HCT116 (cell line): ENCODE results near the gene PFN3. TPM values are rescaled to one million over a fixed set of nuclear protein-coding genes. Genes with fewer than 3 reads are reported as not detected.

ENCODE experiments used
- ATAC-seq: fragments of 200-7000 bp; cut with Tn5 transposase; 2 replicates; pipeline ENCODE4 v1.9.1; 2020; ENCODE audit warnings: mild to moderate bottlenecking, moderate library complexity
- BruUV-seq: library from RNA; stranded (reverse); fragments of 400-500 nt; replicated peaks from 2 replicates; lab custom pipeline; 2021; lab: Mats Ljungman, UMichigan
- CTCF ChIA-PET: fragments of 300-600 bp; sonication (Branson Sonifier 250); formaldehyde crosslinking; loops from one replicate; lab custom pipeline; 2021; ENCODE audit warnings: antibody characterized with exemption; lab: Charles Lee
- POLR2A ChIA-PET: fragments of 300-600, 350-600 bp; sonication (Branson Sonifier 250); formaldehyde crosslinking; loops from one replicate; lab custom pipeline; 2021; ENCODE audit warnings: antibody characterized with exemption; lab: Charles Lee
- RAD21 ChIA-PET, 2 experiments: fragments of 300-600 bp; sonication (Branson Sonifier 250); formaldehyde crosslinking; loops; one replicate each; lab custom pipeline; 2023; ENCODE audit warnings: low total read pairs in 2 of 2; ENCODE audit not compliant: uncharacterized antibody in 2 of 2, unreplicated experiment in 2 of 2, low non-redundant PET in 1 of 2; lab: Charles Lee
- DNase-seq: peaks from one replicate; pipeline ENCODE4 v3.0.0-alpha.2; 2010; ENCODE audit warnings: low read depth, low spot score
- H2AFZ ChIP-seq: fragments of 200-600 bp; shearing (Covaris generic), sonication (generic); 2 replicates; pipeline ENCODE4 v1.6.1; 2017; ENCODE audit warnings: low read depth, mixed run types, mixed read lengths, antibody characterized with exemption, low read length; ENCODE audit not compliant: poor library complexity, severe bottlenecking
- H3K27ac ChIP-seq: 2 replicates; pipeline ENCODE4 v1.5.1; 2012; ENCODE audit warnings: low read depth, low read length
- H3K27me3 ChIP-seq: fragments of 200-600 bp; sonication (generic); 2 replicates; pipeline ENCODE4 v1.6.1; 2016; ENCODE audit warnings: mixed run types, low read length, mixed read lengths; ENCODE audit not compliant: insufficient read depth
- H3K36me3 ChIP-seq, 2 experiments: fragments of 200-500 bp in 1 of 2; fragments of 200-600 bp in 1 of 2; sonication (Bioruptor generic) in 1 of 2; sonication (generic) in 1 of 2; 2 replicates each; pipeline versions ENCODE4 v1.5.1 to v1.6.1; 2014 to 2016; ENCODE audit warnings: low read length in 2 of 2, inconsistent platforms in 1 of 2, mixed read lengths in 1 of 2, mixed run types in 1 of 2; ENCODE audit not compliant: insufficient read depth in 2 of 2, control insufficient read depth in 1 of 2
- H3K4me1 ChIP-seq, 2 experiments: fragments of 200-600 bp in 1 of 2; sonication (generic) in 1 of 2; 2 replicates each; pipeline versions ENCODE4 v1.5.1 to v1.6.1; 2012 to 2017; ENCODE audit warnings: low read length in 2 of 2, inconsistent platforms in 1 of 2, mild to moderate bottlenecking in 1 of 2, mixed read lengths in 1 of 2, mixed run types in 1 of 2, moderate library complexity in 1 of 2; ENCODE audit not compliant: insufficient read depth in 2 of 2, control insufficient read depth in 1 of 2
- H3K4me2 ChIP-seq: fragments of 200-600 bp; sonication (generic); 2 replicates; pipeline ENCODE4 v1.6.1; 2017; ENCODE audit warnings: mixed run types, low read length, mixed read lengths
- H3K4me3 ChIP-seq, 2 experiments: fragments of 200-600 bp in 1 of 2; sonication (generic) in 1 of 2; replicated peaks in 1 of 2; 2 replicates each; pipeline ENCODE4 v1.5.1; 2011 to 2016; ENCODE audit warnings: low read length in 2 of 2, control low read depth in 1 of 2, low read depth in 1 of 2, mild to moderate bottlenecking in 1 of 2, mixed read lengths in 1 of 2, mixed run types in 1 of 2
- H3K79me2 ChIP-seq: fragments of 200-600 bp; sonication (generic); 2 replicates; pipeline ENCODE4 v1.6.1; 2017; ENCODE audit warnings: mild to moderate bottlenecking, mixed run types, low read length, moderate library complexity, mixed read lengths; ENCODE audit not compliant: insufficient read depth
- H3K9ac ChIP-seq: fragments of 200-600 bp; sonication (generic); 2 replicates; pipeline ENCODE4 v1.6.1; 2016; ENCODE audit warnings: low read length, mixed read lengths
- H3K9me2 ChIP-seq: fragments of 200-600 bp; sonication (generic), shearing (Covaris generic); 2 replicates; pipeline ENCODE4 v1.6.1; 2017; ENCODE audit warnings: mixed run types, mild to moderate bottlenecking, moderate library complexity; ENCODE audit not compliant: insufficient read depth
- H3K9me3 ChIP-seq, 2 experiments: fragments of 200-500 bp in 1 of 2; fragments of 200-600 bp in 1 of 2; sonication (Bioruptor generic) in 1 of 2; sonication (generic) in 1 of 2; 2 replicates each; pipeline ENCODE4 v1.6.1; 2014 to 2017; ENCODE audit warnings: low read length in 2 of 2, mixed read lengths in 2 of 2, inconsistent platforms in 1 of 2, low read depth in 1 of 2, mild to moderate bottlenecking in 1 of 2, mixed run types in 1 of 2, moderate library complexity in 1 of 2; ENCODE audit not compliant: control insufficient read depth in 1 of 2, insufficient read depth in 1 of 2
- H4K20me1 ChIP-seq: fragments of 200-600 bp; sonication (generic), shearing (Covaris generic); 2 replicates; pipeline ENCODE4 v1.6.1; 2017; ENCODE audit warnings: mixed run types, mild to moderate bottlenecking, moderate library complexity; ENCODE audit not compliant: insufficient read depth
- CBX3 ChIP-seq: IDR thresholded peaks from 2 replicates; pipeline ENCODE4 v1.6.1; 2012; ENCODE audit warnings: low read depth
- CEBPB ChIP-seq: IDR thresholded peaks from 2 replicates; pipeline ENCODE4 v1.6.1; 2012; ENCODE audit warnings: low read depth
- CTCF ChIP-seq, 3 experiments: fragments of 200-600 bp in 1 of 3; sonication (generic) in 1 of 3; IDR thresholded peaks in 2 of 3; conservative IDR thresholded peaks in 1 of 3; 2 replicates each; pipeline ENCODE4 v1.5.1; 2012 to 2017; ENCODE audit warnings: low read depth in 2 of 3, low read length in 2 of 3, antibody characterized with exemption in 1 of 3, borderline replicate concordance in 1 of 3, control low read depth in 1 of 3, mild to moderate bottlenecking in 1 of 3, mixed read lengths in 1 of 3, mixed run types in 1 of 3, moderate library complexity in 1 of 3; ENCODE audit not compliant: insufficient read depth in 1 of 3
- EGR1 ChIP-seq: IDR thresholded peaks from 2 replicates; pipeline ENCODE4 v1.6.1; 2012; ENCODE audit warnings: low read depth
- ELF1 ChIP-seq: IDR thresholded peaks from 2 replicates; pipeline ENCODE4 v1.6.1; 2012; ENCODE audit warnings: low read depth, borderline replicate concordance
- EZH2 ChIP-seq: fragments of 200-600 bp; sonication (generic); IDR thresholded peaks from 2 replicates; pipeline ENCODE4 v1.6.1; 2017; ENCODE audit warnings: antibody characterized with exemption, mixed run types
- EZH2phosphoT487 ChIP-seq: fragments of 200-600 bp; IDR thresholded peaks from 2 replicates; pipeline ENCODE4 v1.6.1; 2018; ENCODE audit warnings: antibody characterized with exemption, borderline replicate concordance
- POLR2AphosphoS5 ChIP-seq: IDR thresholded peaks from 2 replicates; pipeline ENCODE4 v1.6.1; 2011; ENCODE audit warnings: mild to moderate bottlenecking, low read depth, low read length, moderate library complexity
- RAD21 ChIP-seq: IDR thresholded peaks from 2 replicates; pipeline ENCODE4 v1.6.1; 2012; ENCODE audit warnings: low read depth, mild to moderate bottlenecking
- SIN3A ChIP-seq: IDR thresholded peaks from 2 replicates; pipeline ENCODE4 v1.6.1; 2012; ENCODE audit warnings: low read depth
- SP1 ChIP-seq: IDR thresholded peaks from 2 replicates; pipeline ENCODE4 v1.6.1; 2012; ENCODE audit warnings: low read depth
- intact Hi-C: fragments of 100-400 bp; cut with micrococcal nuclease; formaldehyde crosslinking; loops from 2 replicates; pipeline ENCODE4 v1.10.0; 2022
- total RNA-seq: library from RNA; stranded (reverse); gene quantifications from one replicate; pipeline ENCODE4 v1.2.1, GENCODE V29; 2021; ENCODE audit not compliant: unreplicated experiment
- TF ChIP-seq, protein P1 (sequence below): IDR thresholded peaks from 2 replicates; pipeline ENCODE4 v1.6.1; 2012
- TF ChIP-seq, protein P2 (sequence below): IDR thresholded peaks from 2 replicates; pipeline ENCODE4 v1.6.1; 2011; ENCODE audit warnings: mild to moderate bottlenecking, low read length, moderate library complexity; ENCODE audit not compliant: insufficient replicate concordance; ENCODE audit errors: extremely low read depth

The PFN3 gene
- total RNA-seq, 1 experiment from 2014 or later, result not detected

- DNase-seq (no peak), ATAC-seq (no peak)
- Histone ChIP-seq H3K4me1 (peaks cover 15 to 37% of the 10 kb centered on the region in 2 experiments), H3K9me2 (no peaks in the 10 kb centered on the region), H2AFZ (no peak overlapping the region), H3K27ac (no peak overlapping the region), H3K36me3 (no peaks in the 10 kb centered on the region), H3K9me3 (no peaks in the 10 kb centered on the region), H4K20me1 (no peaks in the 10 kb centered on the region), H3K27me3 (no peaks in the 10 kb centered on the region), H3K4me2 (no peak overlapping the region), H3K79me2 (no peaks in the 10 kb centered on the region), H3K9ac (no peak overlapping the region), H3K4me3 (no peak overlapping the region)
- no TSS peak for BruUV-seq
- TF ChIP-seq EZH2, result no peak
- intact Hi-C loops, result no loop called here
- POLR2A ChIA-PET, result no interaction called here
- CTCF ChIA-PET, result interaction anchor here (4.0 to 5.3 kb wide), 2 partner anchors 16 to 49 kb away, joined by 65 to 85 read pairs; no protein-coding TSS in a partner anchor
- RAD21 ChIA-PET, result interaction anchor here in 1 of 2 experiments (1.5 kb wide), 1 partner anchor 40 kb away, joined by 5 read pairs; no protein-coding TSS in a partner anchor
Observed at GRCh38 chr5:177405805-177406204, 5.3 kb upstream of the PFN3 start.

- no peaks in the 10 kb centered on the region for H3K27me3 ChIP-seq
- H3K4me2 ChIP-seq, result no peak overlapping the region
- H3K9me2 ChIP-seq, result no peaks in the 10 kb centered on the region
- CTCF ChIA-PET, result interaction anchor here (1.5 to 5.3 kb wide), 5 partner anchors 16 to 49 kb away, joined by 5 to 85 read pairs (median 53); partner anchors contain the start of genes GRK6 and PRR7
- no peaks in the 10 kb centered on the region for H3K79me2 ChIP-seq
- H3K4me1 ChIP-seq, result peaks cover 15 to 37% of the 10 kb centered on the region in 2 experiments
- ATAC-seq, result no peak
- H2AFZ ChIP-seq, result no peak overlapping the region
- H4K20me1 ChIP-seq, result no peaks in the 10 kb centered on the region
- H3K27ac ChIP-seq, result peak overlapping the region; percentile 99; the same call in 1 of the 2 replicates
- no peaks in the 10 kb centered on the region for H3K36me3 ChIP-seq
- no peak for TF ChIP-seq SIN3A
- TF ChIP-seq CTCF (IDR thresholded peaks at IDR 0.05 in 2 of 3, conservative IDR thresholded peaks at IDR 0.05 in 1 of 3; ENCODE audit: borderline replicate concordance in 1 of 3, insufficient read depth in 1 of 3, low read depth in 2 of 3, low read length in 2 of 3), result no peak
- TF ChIP-seq, protein P1, sequence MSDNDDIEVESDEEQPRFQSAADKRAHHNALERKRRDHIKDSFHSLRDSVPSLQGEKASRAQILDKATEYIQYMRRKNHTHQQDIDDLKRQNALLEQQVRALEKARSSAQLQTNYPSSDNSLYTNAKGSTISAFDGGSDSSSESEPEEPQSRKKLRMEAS, result no peak
- TF ChIP-seq EZH2, result no peak
- no peak for TF ChIP-seq SP1
- TF ChIP-seq CEBPB, result no peak
- no peak for TF ChIP-seq ELF1
- TF ChIP-seq, protein P2, sequence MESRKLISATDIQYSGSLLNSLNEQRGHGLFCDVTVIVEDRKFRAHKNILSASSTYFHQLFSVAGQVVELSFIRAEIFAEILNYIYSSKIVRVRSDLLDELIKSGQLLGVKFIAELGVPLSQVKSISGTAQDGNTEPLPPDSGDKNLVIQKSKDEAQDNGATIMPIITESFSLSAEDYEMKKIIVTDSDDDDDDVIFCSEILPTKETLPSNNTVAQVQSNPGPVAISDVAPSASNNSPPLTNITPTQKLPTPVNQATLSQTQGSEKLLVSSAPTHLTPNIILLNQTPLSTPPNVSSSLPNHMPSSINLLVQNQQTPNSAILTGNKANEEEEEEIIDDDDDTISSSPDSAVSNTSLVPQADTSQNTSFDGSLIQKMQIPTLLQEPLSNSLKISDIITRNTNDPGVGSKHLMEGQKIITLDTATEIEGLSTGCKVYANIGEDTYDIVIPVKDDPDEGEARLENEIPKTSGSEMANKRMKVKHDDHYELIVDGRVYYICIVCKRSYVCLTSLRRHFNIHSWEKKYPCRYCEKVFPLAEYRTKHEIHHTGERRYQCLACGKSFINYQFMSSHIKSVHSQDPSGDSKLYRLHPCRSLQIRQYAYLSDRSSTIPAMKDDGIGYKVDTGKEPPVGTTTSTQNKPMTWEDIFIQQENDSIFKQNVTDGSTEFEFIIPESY, result no peak
- no peak for TF ChIP-seq POLR2AphosphoS5
- TF ChIP-seq EZH2phosphoT487, result no peak
- TF ChIP-seq EGR1, result no peak
- no peak for TF ChIP-seq CBX3
- TF ChIP-seq RAD21, result no peak
- TF ChIP-seq, all 23 proteins: peak for 0
- no peak overlapping the region for H3K9ac ChIP-seq
- no peaks in the 10 kb centered on the region for H3K9me3 ChIP-seq
- RAD21 ChIA-PET, result interaction anchor here in 1 of 2 experiments (1.5 kb wide), 1 partner anchor 40 kb away, joined by 5 read pairs; no protein-coding TSS in a partner anchor
- intact Hi-C loops, result no loop called here
- no TSS peak for BruUV-seq
- POLR2A ChIA-PET, result interaction anchor here (1.0 to 2.4 kb wide), 5 partner anchors 19 to 90 kb away, joined by 3 to 15 read pairs (median 4); partner anchors contain the start of gene GRK6
- DNase-seq, result no peak
- H3K4me3 ChIP-seq, result no peak overlapping the region
Observed at GRCh38 chr5:177405312-177405711, 4.9 kb upstream of the PFN3 start.
